Right lobe of liver (tissue), 4 donors: ENCODE data around the gene C22orf42.

Source experiments
- CTCF ChIP-seq, 4 donors: fragments of 200-600 bp in 3 of 4; fragments of 450-650 bp in 1 of 4; IDR thresholded peaks; one replicate each; pipeline versions ENCODE4 v1.5.1 to v1.8.0; 2016 to 2022; ENCODE audit warnings: antibody characterized with exemption in 4 of 4, mild to moderate bottlenecking in 2 of 4
- POLR2A ChIP-seq: fragments of 450-650 bp; IDR thresholded peaks from one replicate; pipeline ENCODE4 v1.6.1; 2017; ENCODE audit warnings: antibody characterized with exemption, mild to moderate bottlenecking
- donor health status: DM: no; HTN: no; CAD: no.
- donor health status: DM: no; HTN: no; CAD: no.
- donor health status: DM: no; HTN: yes; CAD: no.

- TF ChIP-seq POLR2A (no peak), CTCF (IDR thresholded peaks at IDR 0.05) (no peak)
Observed at GRCh38 chr22:32142600-32142999, 16.5 kb downstream of the C22orf42 start.
